GM20000 (cell line): ENCODE data around the gene KSR2.

ENCODE experiments used
- DNase-seq: peaks from one replicate; pipeline ENCODE4 v3.0.0; 2012; ENCODE audit warnings: low spot score
- TF ChIP-seq, protein P1 (sequence below): IDR thresholded peaks from 2 replicates; pipeline ENCODE4 v1.5.1; 2012; ENCODE audit warnings: mild to moderate bottlenecking, control low read depth; ENCODE audit errors: extremely low read depth, missing control alignments

Gene KSR2

DNA sequence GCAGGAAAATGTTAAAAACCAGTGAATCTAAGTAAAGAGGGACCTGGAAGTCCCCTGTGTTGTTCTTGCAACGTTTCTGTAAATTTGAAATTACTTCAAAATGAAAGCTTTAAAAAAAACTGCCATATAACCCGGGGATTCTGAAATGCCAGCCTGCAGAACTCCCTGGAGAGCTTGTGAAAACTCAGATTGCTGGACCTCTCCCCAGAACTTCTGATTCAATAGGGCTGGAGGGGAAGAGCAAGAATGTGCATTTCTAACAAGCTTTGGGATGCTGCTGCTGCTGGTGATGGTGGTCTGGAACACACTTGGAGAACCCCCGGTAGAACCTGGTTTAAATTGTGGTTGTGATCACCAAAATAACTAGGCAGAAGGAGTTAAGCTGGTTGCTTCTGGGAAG is 307.3 kb downstream of the KSR2 start:
- no peak for DNase-seq
- TF ChIP-seq, protein P1, sequence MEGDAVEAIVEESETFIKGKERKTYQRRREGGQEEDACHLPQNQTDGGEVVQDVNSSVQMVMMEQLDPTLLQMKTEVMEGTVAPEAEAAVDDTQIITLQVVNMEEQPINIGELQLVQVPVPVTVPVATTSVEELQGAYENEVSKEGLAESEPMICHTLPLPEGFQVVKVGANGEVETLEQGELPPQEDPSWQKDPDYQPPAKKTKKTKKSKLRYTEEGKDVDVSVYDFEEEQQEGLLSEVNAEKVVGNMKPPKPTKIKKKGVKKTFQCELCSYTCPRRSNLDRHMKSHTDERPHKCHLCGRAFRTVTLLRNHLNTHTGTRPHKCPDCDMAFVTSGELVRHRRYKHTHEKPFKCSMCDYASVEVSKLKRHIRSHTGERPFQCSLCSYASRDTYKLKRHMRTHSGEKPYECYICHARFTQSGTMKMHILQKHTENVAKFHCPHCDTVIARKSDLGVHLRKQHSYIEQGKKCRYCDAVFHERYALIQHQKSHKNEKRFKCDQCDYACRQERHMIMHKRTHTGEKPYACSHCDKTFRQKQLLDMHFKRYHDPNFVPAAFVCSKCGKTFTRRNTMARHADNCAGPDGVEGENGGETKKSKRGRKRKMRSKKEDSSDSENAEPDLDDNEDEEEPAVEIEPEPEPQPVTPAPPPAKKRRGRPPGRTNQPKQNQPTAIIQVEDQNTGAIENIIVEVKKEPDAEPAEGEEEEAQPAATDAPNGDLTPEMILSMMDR = no peak

DNA sequence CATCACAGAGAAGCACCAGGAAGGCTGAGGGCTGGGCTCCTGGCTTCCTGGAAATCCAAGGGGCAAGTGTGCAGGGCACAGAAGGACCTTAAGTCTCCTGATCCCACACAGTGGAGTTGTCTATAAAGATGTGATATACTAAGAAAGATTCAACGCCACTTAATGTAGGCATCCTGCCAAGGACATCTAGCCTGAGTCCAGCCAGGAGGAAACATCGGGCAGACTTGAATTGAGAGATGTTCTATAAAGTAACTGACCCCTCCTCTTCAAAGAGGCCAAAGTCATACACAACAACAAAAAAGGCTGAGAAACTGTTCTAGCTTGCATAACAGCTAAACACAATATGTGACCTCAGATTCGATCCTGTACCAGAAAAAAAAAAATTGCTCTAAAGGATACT is 307.9 kb downstream of the KSR2 start:
- no peak for DNase-seq
- TF ChIP-seq, protein P1 = no peak

DNA sequence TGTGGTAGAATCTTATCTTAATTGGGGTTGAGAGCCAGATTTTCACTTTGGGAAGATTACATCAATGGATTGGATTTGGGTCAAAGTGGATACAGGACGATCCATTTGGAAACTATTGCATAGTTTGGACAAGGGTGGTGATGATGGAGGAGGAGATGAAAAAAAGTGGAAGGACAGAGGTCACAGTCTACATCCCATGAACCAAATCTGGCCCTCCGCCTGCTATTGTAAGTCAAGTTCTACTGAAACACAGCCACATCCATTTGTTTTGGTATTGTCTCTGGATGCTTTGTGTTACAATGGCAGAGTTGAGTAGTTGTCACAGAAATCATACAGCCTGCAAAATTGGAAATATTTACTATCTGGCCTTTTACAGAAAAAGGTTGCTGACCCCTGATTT is 310.6 kb downstream of the KSR2 start:
- TF ChIP-seq, protein P1 = no peak

DNA sequence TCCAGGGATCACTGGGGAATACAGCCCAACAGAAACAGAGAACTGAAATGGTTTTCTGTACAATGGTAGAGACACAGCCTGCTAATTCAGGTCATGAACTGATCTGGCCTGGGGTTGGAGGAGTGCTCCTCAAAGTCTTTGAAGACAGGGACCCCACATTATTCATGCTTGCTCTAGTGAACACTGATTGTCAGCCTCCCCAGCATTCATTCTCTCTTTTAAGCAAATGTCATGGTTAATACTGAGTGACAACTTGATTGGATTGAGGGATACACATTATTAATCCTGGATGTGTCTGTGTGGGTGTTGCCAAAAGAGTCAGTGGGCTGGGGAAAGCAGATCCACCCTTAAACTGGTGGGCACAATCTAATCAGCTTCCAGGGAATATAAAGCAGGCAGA is 319.0 kb downstream of the KSR2 start:
- DNase-seq = no peak
- TF ChIP-seq, protein P1 = no peak

More for the DNA sequence above, 310.6 kb downstream of the KSR2 start:
- DNase-seq = no peak

DNA sequence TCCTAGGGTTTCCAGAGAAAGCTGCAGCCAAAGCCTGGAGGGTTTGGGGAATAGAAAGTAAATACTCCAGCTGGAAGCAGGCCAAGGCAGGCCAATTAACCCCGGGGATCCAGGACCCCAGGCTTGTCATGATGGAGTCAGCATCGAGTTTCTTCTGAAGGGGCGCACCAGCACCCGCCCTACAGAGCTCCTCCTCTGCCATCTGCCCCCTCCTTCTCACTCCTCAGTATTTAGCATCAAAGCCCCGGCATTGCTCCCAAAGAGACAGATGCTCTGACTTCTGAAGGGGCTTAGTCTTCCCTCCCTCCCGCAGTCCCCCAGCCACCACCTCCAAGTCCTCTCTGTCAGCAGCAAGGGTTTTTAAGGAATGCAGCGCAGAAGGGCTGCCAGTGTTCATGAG is 322.3 kb downstream of the KSR2 start:
- DNase-seq = no peak
- TF ChIP-seq, protein P1 = no peak

DNA sequence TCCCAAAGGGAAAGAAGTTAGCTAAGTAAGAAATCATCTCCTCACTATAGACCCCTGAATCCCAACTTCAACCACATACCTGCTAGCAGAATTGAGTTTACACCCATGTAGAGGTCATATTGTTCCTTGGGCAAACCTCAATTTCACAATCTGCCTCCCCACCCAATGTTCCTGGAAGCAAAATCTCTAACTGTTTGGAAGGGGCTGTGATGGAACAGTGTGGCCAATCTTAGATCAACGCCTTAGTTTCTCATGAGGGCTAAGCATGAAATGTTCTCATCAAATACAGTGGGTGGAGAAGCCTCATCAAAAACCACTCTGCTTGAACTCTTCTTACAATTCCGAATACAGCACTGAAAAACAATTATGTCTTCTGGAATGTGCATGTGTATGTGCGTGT is 323.3 kb downstream of the KSR2 start:
- TF ChIP-seq, protein P1 = no peak
- no peak for DNase-seq

DNA sequence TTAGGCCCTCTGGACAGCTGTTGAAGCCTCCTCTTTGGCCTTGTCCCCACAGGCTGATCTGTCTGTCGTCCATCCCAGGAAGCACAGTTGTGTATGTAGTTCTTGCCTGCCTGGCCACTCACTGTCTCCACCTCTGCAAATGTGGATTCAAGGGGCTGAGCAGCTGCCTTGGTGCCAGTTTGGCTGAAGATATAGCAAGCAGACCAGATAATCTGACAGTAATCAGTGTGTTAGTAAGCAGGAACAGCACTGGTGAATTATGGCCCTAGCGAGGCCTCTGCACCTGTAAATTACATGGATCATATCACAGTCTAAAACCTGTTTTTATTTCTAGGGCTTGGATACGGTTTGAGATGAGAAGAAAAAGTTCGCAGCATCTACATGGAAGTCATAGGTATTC is 324.8 kb downstream of the KSR2 start:
- no peak for DNase-seq
- TF ChIP-seq, protein P1 = no peak

DNA sequence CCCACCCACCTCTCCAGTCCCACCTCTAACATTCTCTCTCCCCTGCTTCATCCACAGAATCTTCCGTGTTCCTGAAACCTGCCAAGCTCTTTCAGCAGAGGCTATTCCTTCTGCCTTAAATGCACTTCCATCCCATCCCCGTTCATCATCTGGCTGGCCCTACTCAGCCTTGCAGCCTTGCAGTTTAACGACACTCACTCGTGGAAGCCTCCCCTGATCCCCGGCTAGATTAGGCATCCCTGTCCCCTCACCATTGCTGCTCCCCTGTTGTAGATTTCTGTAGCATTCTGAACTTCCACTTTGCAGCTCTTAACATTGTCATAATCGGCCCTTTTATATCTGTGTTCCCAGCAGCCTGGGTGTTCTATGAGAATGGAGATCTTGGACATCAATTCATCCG is 326.9 kb downstream of the KSR2 start:
- TF ChIP-seq, protein P1 = no peak
- DNase-seq = no peak
